ENCODE data around the gene RNASET2. TPM values are rescaled to one million over a fixed set of nuclear protein-coding genes. Genes with fewer than 3 reads are reported as not detected.

The RNASET2 gene
- total RNA-seq, 1 donor from 2014 or later, result 20.3 TPM

DNA sequence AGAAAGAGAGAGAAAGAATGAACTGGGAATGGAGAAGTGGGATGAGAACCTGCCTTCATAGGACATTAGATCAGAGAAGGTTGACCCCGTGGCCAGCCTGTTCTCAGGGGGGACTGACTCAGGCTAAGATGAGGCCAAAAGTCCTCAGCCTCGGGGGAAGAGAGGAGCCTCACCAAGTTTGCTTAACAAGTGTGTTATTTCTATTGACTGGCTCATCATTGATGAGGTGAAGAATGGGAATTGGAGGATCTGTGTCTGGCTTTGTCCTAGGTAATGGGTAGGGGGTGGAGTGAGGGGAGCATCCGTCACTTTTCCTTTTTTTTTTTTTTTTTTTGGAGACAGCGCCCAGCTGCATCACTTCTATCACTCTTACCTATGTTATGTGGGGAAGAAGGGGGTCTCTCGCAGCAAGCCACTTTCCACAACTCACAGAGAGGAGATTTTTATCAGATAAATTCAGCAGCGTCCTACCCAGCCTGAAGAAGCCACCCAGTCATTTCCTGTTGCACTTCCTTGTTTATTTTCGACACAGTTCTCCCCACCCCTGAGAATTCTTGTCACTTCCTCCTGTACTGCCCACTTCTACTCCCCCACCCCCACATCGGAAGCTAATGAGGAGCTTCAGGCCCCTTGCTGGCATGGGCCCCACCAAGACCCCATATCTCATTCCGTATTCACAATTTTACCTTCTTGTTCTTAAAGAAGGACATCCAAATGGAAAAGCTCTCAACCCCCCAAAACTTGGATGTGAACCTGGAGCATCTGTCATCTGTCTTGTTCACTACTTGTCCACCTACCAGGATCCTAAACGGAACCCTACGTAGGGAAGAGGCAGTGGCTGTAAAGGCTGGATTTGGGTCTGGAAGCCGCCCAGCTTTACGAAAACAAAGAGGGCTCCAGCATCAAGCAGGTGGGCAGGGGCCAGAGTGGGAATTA, 2.8 kb upstream of the RNASET2 start:
- Mint-ChIP-seq H3K4me3 (ENCODE audit: unreplicated experiment) (no peak overlapping the region), H3K4me1 (ENCODE audit: unreplicated experiment) (peaks cover 19% of the 10 kb centered on the region), H3K27ac (ENCODE audit: unreplicated experiment) (no peak overlapping the region), H3K9me3 (ENCODE audit: unreplicated experiment) (no peaks in the 10 kb centered on the region), H3K36me3 (ENCODE audit: unreplicated experiment) (no peaks in the 10 kb centered on the region), H3K27me3 (ENCODE audit: unreplicated experiment) (no peaks in the 10 kb centered on the region)
- DNase-seq (ENCODE audit: extremely low spot score, unreplicated experiment), result no peak
- TF ChIP-seq, protein P1, sequence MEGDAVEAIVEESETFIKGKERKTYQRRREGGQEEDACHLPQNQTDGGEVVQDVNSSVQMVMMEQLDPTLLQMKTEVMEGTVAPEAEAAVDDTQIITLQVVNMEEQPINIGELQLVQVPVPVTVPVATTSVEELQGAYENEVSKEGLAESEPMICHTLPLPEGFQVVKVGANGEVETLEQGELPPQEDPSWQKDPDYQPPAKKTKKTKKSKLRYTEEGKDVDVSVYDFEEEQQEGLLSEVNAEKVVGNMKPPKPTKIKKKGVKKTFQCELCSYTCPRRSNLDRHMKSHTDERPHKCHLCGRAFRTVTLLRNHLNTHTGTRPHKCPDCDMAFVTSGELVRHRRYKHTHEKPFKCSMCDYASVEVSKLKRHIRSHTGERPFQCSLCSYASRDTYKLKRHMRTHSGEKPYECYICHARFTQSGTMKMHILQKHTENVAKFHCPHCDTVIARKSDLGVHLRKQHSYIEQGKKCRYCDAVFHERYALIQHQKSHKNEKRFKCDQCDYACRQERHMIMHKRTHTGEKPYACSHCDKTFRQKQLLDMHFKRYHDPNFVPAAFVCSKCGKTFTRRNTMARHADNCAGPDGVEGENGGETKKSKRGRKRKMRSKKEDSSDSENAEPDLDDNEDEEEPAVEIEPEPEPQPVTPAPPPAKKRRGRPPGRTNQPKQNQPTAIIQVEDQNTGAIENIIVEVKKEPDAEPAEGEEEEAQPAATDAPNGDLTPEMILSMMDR (IDR thresholded peaks at IDR 0.05), result no peak

DNA sequence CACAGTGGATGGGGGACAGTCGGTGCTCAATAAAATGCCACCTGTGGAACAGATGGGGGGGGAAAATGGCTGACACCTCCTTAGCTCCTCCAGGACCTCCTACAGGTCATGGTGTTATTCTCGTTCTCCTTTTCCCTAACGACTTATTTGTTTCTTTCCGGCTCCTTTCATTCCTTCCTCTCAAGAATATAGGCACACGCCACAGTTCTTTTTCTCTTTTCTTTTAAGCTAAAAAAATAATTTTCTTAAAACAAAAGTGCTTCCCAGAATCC, 1.4 kb upstream of the RNASET2 start:
- no peak overlapping the region for H3K27ac Mint-ChIP-seq (ENCODE audit: unreplicated experiment)

DNA sequence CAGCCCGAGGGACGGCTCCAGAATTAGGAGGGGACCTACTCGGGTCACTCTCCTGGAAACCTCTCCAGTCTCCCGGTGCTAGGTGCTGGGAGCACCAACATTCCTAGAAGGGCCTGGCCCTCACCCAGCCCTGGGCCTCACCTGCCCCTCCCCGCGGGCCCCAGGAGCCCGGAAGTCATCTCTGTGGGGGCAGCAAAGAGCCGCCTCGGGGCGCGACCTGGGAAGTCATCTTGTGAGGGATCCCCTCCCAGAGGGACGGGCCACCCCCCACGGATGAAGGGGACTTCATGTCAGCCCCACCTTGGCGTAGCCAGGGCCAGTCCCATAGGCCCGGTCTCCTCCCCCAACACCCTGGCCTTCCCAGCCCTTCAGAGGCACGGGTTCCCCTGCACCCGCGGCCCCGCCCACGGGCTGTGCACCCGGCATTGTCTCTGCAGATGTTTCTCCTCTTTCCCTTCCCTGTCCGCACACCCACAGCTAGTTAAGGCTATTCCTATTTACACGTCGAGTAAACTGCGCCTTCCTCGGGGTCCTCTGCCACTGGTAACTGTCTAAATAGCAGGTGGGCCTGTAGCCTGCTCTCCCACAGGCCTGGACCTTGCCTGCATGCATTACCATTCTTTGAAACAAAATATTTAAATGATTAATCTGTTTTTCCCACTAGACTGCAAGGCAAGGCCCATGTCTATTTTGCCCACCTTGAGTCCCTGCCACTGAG, 896 bp upstream of the RNASET2 start:
- Mint-ChIP-seq H3K4me1 (ENCODE audit: unreplicated experiment) (peaks cover 19% of the 10 kb centered on the region), H3K9me3 (ENCODE audit: unreplicated experiment) (no peaks in the 10 kb centered on the region), H3K36me3 (ENCODE audit: unreplicated experiment) (no peaks in the 10 kb centered on the region), H3K4me3 (ENCODE audit: unreplicated experiment) (peak overlapping the region; percentile 78), H3K27me3 (ENCODE audit: unreplicated experiment) (no peaks in the 10 kb centered on the region), H3K27ac (ENCODE audit: unreplicated experiment) (peak overlapping the region; percentile 50)
- TF ChIP-seq, protein P1 (IDR thresholded peaks at IDR 0.05), result no peak
- DNase-seq (ENCODE audit: extremely low spot score, unreplicated experiment), result no peak

More for the DNA sequence above, 1.4 kb upstream of the RNASET2 start:
- H3K36me3 Mint-ChIP-seq (ENCODE audit: unreplicated experiment), result no peaks in the 10 kb centered on the region
- no peaks in the 10 kb centered on the region for H3K27me3 Mint-ChIP-seq (ENCODE audit: unreplicated experiment)
- H3K4me3 Mint-ChIP-seq (ENCODE audit: unreplicated experiment), result peak overlapping the region; percentile 78
- peaks cover 19% of the 10 kb centered on the region for H3K4me1 Mint-ChIP-seq (ENCODE audit: unreplicated experiment)
- no peak for DNase-seq (ENCODE audit: extremely low spot score, unreplicated experiment)
- no peaks in the 10 kb centered on the region for H3K9me3 Mint-ChIP-seq (ENCODE audit: unreplicated experiment)
- TF ChIP-seq, protein P1 (IDR thresholded peaks at IDR 0.05), result no peak

DNA sequence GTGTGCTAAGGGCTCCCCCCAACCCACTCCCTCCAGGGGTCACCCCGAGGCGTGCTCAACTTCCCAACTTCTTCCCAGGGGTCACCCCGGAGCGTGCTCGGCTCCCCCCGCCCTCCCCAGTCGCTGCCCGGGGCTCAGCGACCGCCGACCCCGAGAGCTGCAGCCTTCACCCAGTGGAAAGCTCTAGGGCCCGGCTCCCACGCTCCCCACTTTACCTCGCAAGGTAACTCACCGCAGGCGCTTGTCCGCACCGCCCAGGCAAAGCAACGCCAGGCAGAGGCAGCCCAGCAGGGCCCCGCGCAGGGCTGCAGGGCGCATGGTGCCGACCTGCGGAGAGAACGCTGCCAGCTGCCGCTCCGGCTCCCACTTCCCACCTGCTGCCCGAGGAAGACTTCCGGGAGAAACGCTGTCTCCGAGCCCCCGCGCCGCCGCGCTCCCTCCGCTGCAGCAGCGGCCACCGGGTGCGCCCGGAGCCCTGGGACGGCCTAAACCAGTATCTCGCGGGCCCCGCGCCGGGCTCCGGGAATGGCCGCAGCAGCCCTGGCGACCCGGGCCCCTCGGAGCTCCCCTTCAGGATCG, 396 bp downstream of the RNASET2 start:
- Mint-ChIP-seq H3K27ac (ENCODE audit: unreplicated experiment) (no peak overlapping the region), H3K9me3 (ENCODE audit: unreplicated experiment) (no peaks in the 10 kb centered on the region), H3K4me3 (ENCODE audit: unreplicated experiment) (peak overlapping the region; percentile 78), H3K36me3 (ENCODE audit: unreplicated experiment) (no peaks in the 10 kb centered on the region), H3K4me1 (ENCODE audit: unreplicated experiment) (peaks cover 19% of the 10 kb centered on the region), H3K27me3 (ENCODE audit: unreplicated experiment) (no peaks in the 10 kb centered on the region)
- TF ChIP-seq, protein P1 (IDR thresholded peaks at IDR 0.05), result no peak
- no peak for DNase-seq (ENCODE audit: extremely low spot score, unreplicated experiment)

Measured in osteocyte (in vitro differentiated cells).